Omental fat pad (tissue), 4 donors: ENCODE measurements around the gene CXXC5. TPM values are rescaled to one million over a fixed set of nuclear protein-coding genes. Genes with fewer than 3 reads are reported as not detected.

Experiments
- ATAC-seq: fragments of 150-250 bp; one replicate; pipeline ENCODE4 v1.9.1; 2016; ENCODE audit warnings: mild to moderate bottlenecking, moderate library complexity; ENCODE audit not compliant: low FRiP score
- DNase-seq: peaks from one replicate; pipeline ENCODE4 v3.0.0-alpha.2; 2019; ENCODE audit warnings: low spot score
- total RNA-seq, 4 donors: library from RNA; depleted of rRNA; stranded (reverse); fragments of >200 nt; gene quantifications; one replicate each; pipeline ENCODE4 v1.1.0, GENCODE V29; 2016
- TF ChIP-seq, protein P1 (sequence below), 3 donors: fragments of 450-650 bp; IDR thresholded peaks; one replicate each; pipeline ENCODE4 v1.5.1; 2016 to 2017; ENCODE audit warnings: antibody characterized with exemption in 3 of 3, mild to moderate bottlenecking in 3 of 3, moderate library complexity in 2 of 3

CXXC5 gene
- total RNA-seq, 4 donors from 2014 or later: 14.9 to 27.3 (median 25.0) TPM

DNA sequence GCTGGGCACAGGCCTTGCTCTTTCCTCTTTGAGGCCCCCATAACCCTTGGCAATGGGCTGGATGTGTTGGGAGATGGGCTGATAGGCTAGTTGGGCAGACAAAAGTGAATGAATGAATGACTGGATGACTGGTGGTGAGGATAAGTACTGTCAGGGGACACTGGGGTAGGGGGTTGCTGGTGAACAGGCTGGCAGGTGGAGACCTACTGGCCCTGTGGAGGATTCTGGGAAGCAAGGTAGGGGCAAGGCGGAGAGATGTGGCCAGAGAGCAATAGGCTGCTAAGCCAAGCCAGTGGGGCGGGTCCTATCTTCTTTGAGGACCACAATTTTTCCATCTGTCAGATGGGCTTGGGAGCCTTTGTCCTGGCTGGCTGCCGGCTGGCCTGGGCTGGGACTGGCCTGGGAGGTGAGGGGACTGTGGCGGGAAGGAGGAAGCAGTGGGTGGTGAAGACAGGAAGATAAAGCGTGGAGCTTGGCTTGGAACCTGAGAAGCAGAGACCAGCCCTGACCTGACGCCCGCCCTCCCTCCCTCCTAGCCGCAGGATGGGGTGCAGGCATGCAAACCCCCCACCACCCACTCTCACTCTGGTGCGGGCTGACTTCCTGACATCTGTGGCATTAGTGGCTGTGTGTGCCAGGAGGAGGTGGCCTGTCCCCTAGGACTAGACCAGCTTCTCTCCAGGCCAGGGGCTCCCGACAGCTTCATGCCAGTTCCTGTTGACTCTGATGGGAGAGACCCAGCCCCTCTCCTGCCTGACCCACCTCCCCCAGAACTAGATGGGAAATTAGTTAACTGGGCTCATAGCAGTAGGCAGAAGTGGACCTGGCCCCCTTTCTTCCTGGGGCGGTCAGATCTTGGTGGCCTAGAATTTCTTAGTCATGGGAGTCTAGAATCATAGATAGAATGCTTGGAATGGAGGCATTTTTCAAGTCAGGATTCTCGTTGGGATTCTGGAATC lies 9.5 kb downstream of the CXXC5 start:
- no peak for ATAC-seq
- TF ChIP-seq, protein P1, sequence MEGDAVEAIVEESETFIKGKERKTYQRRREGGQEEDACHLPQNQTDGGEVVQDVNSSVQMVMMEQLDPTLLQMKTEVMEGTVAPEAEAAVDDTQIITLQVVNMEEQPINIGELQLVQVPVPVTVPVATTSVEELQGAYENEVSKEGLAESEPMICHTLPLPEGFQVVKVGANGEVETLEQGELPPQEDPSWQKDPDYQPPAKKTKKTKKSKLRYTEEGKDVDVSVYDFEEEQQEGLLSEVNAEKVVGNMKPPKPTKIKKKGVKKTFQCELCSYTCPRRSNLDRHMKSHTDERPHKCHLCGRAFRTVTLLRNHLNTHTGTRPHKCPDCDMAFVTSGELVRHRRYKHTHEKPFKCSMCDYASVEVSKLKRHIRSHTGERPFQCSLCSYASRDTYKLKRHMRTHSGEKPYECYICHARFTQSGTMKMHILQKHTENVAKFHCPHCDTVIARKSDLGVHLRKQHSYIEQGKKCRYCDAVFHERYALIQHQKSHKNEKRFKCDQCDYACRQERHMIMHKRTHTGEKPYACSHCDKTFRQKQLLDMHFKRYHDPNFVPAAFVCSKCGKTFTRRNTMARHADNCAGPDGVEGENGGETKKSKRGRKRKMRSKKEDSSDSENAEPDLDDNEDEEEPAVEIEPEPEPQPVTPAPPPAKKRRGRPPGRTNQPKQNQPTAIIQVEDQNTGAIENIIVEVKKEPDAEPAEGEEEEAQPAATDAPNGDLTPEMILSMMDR (IDR thresholded peaks at IDR 0.05): no peak
- no peak for DNase-seq

DNA sequence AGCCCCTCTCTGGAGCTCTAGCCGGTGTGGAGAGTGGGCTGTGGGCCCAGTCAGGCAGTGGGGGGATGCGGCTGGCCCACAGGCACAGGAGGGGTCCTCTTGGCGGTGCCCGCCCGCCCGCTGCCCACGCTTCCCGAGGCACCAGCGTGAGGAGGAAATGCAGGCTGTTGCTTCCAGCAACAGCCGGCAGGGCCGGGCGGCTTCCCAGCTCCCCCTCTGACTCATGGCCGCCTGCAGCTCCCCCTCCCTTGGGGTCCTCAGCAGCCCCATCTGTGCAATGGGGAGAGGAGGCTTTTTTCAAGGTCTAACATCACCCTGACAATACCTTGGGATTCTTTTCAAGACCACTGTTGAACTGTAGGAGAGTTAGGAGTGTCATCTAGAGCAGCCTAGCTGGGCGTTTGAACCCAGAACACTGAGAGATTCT lies 10.4 kb downstream of the CXXC5 start:
- TF ChIP-seq, protein P1 (IDR thresholded peaks at IDR 0.05): no peak
- DNase-seq (no peak), ATAC-seq (peak; percentile 16)

DNA sequence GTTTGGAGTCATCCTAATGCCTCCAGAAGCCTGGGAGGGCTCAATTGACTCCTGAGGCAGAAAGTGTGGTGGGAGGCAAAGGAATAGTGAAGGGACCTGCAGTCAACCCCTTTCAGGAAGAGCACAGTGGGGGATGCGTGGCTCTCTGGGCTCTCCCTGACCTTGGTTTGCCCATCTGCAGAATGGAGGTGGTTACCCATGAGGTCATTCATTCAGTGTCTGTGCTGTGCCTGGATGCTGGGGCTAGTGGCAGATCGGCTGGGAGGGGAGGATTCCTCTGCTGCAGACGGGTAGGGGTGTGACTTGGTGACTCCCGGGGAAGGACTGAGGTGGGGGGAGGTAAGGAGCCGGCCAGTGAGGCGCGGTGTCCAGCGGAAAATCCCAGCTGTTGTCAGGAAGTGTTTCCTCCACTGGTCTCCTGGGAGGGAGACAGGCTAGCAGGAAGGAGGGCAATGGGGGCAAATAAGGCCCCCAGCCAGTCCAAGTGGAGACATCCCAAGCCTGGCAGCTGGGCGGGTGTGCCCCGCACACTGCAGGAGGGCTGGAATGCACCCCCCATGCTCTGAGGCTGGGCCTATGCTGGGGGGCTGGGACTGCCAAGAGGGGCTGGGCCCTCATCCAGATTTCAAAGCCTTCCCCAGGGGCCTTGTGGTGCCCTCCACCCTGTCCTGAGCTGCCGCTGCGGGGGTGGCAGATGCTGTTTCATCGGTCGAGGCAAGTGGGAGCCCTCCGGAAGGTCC lies 10.9 kb downstream of the CXXC5 start:
- TF ChIP-seq, protein P1 (IDR thresholded peaks at IDR 0.05): no peak
- ATAC-seq (peak; percentile 8), DNase-seq (no peak)

DNA sequence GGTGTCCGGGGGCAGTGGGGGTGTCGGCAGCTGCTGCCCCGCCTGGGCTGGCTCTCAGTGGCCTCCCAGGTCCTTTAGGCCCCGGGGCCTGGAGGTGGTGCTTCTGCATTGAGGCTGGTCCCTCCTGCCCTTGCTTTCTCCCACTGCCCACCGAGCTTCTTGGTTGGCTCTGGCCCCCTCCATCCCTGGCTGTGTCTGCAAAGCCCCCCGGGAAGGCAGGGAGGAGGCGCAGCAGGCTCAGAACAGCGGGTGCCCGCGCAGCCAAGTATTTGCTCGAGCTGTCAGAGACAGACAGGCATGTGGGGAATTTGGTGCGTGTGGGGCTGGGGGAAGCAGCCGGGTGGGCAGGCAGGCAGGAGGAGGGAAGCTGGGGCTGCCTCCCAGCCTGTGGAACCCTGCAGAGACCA lies 11.5 kb downstream of the CXXC5 start:
- TF ChIP-seq, protein P1 (IDR thresholded peaks at IDR 0.05): no peak
- ATAC-seq: no peak
- DNase-seq: no peak

DNA sequence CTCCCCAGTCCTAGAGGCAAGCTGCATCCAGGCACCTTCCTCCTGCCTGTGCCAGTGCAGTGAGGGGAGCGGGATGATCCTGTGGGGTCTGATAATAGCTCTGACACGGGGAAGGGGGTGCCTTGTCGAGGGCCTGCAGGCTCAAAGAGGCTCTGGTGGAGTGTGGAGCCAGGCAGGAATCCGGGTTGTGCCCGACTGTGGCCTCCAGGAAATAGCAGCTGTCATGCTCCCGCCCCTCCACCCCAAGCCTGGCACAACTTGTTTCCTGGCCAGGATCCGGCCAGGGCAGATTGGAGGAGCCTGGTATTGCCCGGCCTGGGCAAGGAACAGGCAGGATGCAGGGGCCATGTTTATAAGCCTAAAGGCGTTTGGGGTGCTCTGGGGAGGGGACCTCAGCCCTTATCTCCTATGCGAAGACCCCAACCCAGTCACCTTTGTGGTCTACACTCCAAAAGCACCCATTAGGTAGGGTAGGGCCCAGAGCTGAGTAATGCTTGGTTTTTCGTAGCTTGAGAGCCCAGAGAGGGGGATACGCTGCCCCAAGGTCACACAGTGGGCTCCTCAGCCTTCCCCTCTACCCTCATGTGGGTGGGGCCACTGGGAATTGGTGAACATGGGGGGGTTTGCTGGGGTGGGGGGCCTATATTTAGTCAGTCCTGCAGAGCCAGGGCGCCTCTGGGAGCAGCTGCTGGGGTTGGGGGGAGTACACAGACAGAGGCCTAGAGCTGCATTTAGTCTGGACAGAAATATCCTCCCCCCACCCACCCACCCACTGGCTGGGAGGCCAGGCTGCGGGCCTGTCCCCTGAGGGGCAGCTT lies 12.2 kb downstream of the CXXC5 start:
- TF ChIP-seq, protein P1 (IDR thresholded peaks at IDR 0.05): no peak
- DNase-seq: no peak
- ATAC-seq: no peak

DNA sequence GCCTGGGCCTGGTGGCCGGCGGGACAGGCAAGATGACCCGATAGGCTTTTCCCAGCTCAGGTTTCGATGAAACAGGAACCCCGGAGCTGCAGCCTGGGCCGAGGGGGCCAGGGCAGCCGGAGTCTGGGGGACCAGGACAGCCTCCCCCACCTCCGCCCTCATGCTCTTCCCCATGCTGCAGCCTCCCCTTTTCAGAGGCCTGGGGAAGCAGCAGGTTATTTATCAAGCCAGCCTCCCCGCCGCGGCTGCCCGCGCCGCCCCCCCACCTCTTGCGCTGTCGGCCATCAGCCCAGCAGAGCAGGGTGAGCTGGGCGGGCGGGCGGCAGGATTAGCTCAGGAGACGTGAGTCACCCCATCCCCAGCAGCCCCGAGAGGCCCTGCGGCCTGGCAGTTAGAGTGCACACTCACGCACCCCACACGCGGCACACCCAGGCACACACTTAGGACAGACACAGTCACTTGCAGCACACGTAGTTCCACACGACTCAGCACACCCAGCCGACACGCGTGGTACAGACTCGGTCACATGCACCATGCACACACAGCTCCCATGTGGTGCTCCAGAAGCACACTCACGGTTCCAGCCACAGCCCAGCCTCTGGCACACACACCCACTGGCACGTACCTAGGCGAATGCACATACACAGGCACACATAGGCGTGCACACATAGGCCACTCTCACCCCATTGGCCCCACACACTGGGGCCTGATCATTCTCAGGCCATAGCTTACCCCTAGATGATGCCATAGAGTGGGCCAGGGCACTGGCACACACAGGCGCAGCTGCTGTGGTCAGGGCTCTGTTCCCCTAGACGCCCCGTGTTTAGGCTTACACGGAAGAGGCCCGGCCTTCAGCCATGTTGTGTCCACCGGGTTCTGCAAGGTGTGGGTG lies 13.0 kb downstream of the CXXC5 start:
- DNase-seq (peak; percentile 78), ATAC-seq (peak; percentile 86)
- TF ChIP-seq, protein P1 (IDR thresholded peaks at IDR 0.05): no peak
